Measurements from ENCODE around the gene NPLOC4. TPM values are rescaled to one million over a fixed set of nuclear protein-coding genes. Genes with fewer than 3 reads are reported as not detected.

Gene NPLOC4
- total and polyA plus RNA-seq, 2 of the 13 experiments (the other 11 are each of a cell fraction or from before 2014, with no cell fraction given): 57.0 to 97.0 TPM

DNA sequence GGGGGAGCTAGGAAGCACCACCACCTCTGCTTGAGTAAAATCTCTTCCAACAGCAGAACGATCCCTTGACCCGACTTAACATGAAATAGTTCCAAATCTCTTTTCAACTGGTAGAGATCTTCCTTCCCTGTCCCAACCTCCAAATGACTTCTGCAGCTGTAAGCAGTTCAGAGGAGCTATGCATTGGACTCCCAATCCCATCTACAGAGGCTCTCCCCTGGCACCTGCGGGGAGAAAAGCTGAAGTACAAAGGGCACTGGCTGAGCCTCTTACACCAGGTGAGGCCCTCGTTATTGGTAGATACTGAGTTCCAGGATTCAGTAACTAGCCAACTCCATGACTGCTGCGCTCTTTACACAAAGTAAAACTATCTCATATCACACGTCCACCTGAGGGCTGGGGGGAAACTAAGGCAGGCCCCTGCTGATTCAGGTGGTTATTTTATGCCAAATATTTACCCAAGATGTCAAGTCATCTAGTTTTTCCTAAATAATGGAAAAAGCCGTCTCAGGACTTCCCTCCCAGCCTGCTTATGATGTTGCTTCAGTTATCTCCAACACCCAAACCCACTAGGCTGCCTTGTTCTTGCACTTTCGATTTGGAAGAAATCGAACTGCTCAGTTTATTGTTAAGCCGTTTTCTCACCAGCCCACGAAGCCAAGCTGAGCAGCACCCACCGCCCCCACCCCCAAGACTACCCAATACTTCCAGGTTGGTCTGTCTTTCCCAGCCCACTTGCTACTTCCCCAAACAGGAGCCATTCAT, 127.5 kb downstream of the NPLOC4 start:
- BruUV-seq (replicated peaks): no TSS peak
- DNase-seq (ENCODE audit: low spot score) (peak; percentile 63), FAIRE-seq (peak; percentile 51), ATAC-seq (no peak)
- Histone ChIP-seq H3K27ac (ENCODE audit: extremely low read length, insufficient read depth, low read length) (no peak overlapping the region), H2AFZ (ENCODE audit: low read length) (no peak overlapping the region), H3K79me2 (ENCODE audit: insufficient read depth, low read length) (peaks cover 26% of the 10 kb centered on the region), H3K9me3 (ENCODE audit: low read length) (no peaks in the 10 kb centered on the region), H3K4me1 (ENCODE audit: insufficient read depth, low read length) (peaks cover 45% of the 10 kb centered on the region), H3K4me3 (replicated peaks in 1 of 3; ENCODE audit: insufficient read depth in 1 of 3, low read depth in 2 of 3, low read length in 3 of 3) (peak overlapping the region; percentile 9 to 90 (median 75); a peak in 4 of 6 replicates), H3K4me2 (ENCODE audit: low read depth, low read length) (peak overlapping the region; percentile 82), H4K20me1 (ENCODE audit: insufficient read depth, low read length) (peaks cover 42% of the 10 kb centered on the region), H3K36me3 (replicated peaks in 1 of 2; ENCODE audit: control insufficient read depth in 1 of 2, insufficient read depth in 2 of 2, low read length in 2 of 2) (peaks cover 14 to 23% of the 10 kb centered on the region in 2 experiments), H3K27me3 (ENCODE audit: control insufficient read depth in 1 of 2, insufficient read depth in 2 of 2, low read length in 2 of 2) (peaks cover 0 to 5% of the 10 kb centered on the region in 2 experiments; a peak in 1 of 5 replicates), H3K9ac (ENCODE audit: insufficient read depth, low read depth, low read length) (no peak overlapping the region)
- 59% methylated on average over 12 of the region's 12 CpGs for WGBS (ENCODE audit: low lambda C conversion rate)
- intact Hi-C loops (cut with micrococcal nuclease; ENCODE audit: unreplicated experiment) (no loop called here), in situ Hi-C loops (cut with HindIII; ENCODE audit: extremely low pct_ligation_motif_present, low pct_unique_long_range_greater_than_20kb) (no loop called here)
- POLR2A ChIA-PET: interaction anchor here (0.6 to 3.1 kb wide), 7 partner anchors 9 to 75 kb away, joined by 3 to 16 read pairs (median 4); partner anchors contain the start of gene FAAP100
- CTCF ChIA-PET (ENCODE audit: low intra/inter-chr PET ratio, low total read pairs): no interaction called here
- TF ChIP-seq ISL2 (CRISPR knock-in tag; IDR thresholded peaks at IDR 0.05) (0 out of 2 replicates have a peak, but pooled peaks have one; percentile 17), ZNF136 (CRISPR knock-in tag; IDR thresholded peaks at IDR 0.05; ENCODE audit: low read depth) (0 out of 2 replicates have a peak, but pooled peaks have one; percentile 62), DNMT3B (CRISPR knock-in tag; conservative IDR thresholded peaks at IDR 0.05) (0 out of 2 replicates have a peak, but pooled peaks have one; percentile 19), BHLHE40 (IDR thresholded peaks at IDR 0.05; ENCODE audit: low read length) (0 out of 2 replicates have a peak, but pooled peaks have one; percentile 18), POLR2AphosphoS5 (IDR thresholded peaks at IDR 0.05; ENCODE audit: low read depth, low read length) (peak; percentile 75), ZNF441 (CRISPR knock-in tag; IDR thresholded peaks at IDR 0.05; ENCODE audit: borderline replicate concordance) (0 out of 2 replicates have a peak, but pooled peaks have one; percentile 15), SYNCRIP (IDR thresholded peaks at IDR 0.05; ENCODE audit: insufficient read depth, low read depth, low read length) (no peak), NR2C2 (CRISPR knock-in tag; IDR thresholded peaks at IDR 0.05; ENCODE audit: borderline replicate concordance) (0 out of 2 replicates have a peak, but pooled peaks have one; percentile 12), REPIN1 (CRISPR knock-in tag; IDR thresholded peaks at IDR 0.05; ENCODE audit: borderline replicate concordance, low read depth) (peak; percentile 26; the same call in 1 of the 2 replicates), TARDBP (CRISPR knock-in tag; IDR thresholded peaks at IDR 0.05) (peak; percentile 27; the same call in 1 of the 2 replicates), SNAPC2 (CRISPR knock-in tag; IDR thresholded peaks at IDR 0.05) (no peak), RBM22 (optimal IDR thresholded peaks at IDR 0.05; ENCODE audit: low read length) (peak; percentile 81), BRF2 (CRISPR knock-in tag; IDR thresholded peaks at IDR 0.05) (no peak), ZBTB38 (CRISPR knock-in tag; IDR thresholded peaks at IDR 0.05) (peak; percentile 11; the same call in 1 of the 2 replicates), NFIC (IDR thresholded peaks at IDR 0.05; ENCODE audit: low read length) (0 out of 2 replicates have a peak, but pooled peaks have one; percentile 36), ZNF761 (CRISPR knock-in tag; conservative IDR thresholded peaks at IDR 0.05) (0 out of 2 replicates have a peak, but pooled peaks have one; percentile 27), SAP130 (CRISPR knock-in tag; IDR thresholded peaks at IDR 0.05; ENCODE audit: low read depth) (peak; percentile 25; the same call in 1 of the 2 replicates), TMF1 (CRISPR knock-in tag; IDR thresholded peaks at IDR 0.05; ENCODE audit: low read depth) (0 out of 2 replicates have a peak, but pooled peaks have one; percentile 44)
- TF ChIP-seq, protein P1, sequence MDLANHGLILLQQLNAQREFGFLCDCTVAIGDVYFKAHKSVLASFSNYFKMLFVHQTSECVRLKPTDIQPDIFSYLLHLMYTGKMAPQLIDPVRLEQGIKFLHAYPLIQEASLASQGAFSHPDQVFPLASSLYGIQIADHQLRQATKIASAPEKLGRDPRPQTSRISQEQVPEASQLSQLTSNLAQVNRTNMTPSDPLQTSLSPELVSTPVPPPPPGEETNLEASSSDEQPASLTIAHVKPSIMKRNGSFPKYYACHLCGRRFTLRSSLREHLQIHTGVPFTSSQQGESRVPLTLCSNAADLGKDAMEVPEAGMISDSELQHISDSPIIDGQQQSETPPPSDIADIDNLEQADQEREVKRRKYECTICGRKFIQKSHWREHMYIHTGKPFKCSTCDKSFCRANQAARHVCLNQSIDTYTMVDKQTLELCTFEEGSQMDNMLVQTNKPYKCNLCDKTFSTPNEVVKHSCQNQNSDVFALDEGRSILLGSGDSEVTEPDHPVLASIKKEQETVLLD (CRISPR knock-in tag; IDR thresholded peaks at IDR 0.05; ENCODE audit: low read depth): 0 out of 2 replicates have a peak, but pooled peaks have one; percentile 25
- TF ChIP-seq, protein P2, sequence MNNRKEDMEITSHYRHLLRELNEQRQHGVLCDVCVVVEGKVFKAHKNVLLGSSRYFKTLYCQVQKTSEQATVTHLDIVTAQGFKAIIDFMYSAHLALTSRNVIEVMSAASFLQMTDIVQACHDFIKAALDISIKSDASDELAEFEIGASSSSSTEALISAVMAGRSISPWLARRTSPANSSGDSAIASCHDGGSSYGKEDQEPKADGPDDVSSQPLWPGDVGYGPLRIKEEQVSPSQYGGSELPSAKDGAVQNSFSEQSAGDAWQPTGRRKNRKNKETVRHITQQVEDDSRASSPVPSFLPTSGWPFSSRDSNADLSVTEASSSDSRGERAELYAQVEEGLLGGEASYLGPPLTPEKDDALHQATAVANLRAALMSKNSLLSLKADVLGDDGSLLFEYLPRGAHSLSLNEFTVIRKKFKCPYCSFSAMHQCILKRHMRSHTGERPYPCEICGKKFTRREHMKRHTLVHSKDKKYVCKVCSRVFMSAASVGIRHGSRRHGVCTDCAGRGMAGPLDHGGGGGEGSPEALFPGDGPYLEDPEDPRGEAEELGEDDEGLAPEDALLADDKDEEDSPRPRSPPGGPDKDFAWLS (CRISPR knock-in tag; IDR thresholded peaks at IDR 0.05; ENCODE audit: borderline replicate concordance): no peak

Data from HepG2 (cell line).